GM10266 (cell line): ENCODE measurements around the gene CD14.
"Not testable (repeated sequence)": the region's sequence is repeated elsewhere in the genome, so short reads cannot be mapped to it uniquely, and the experiment has no call there.

Experiments used
- DNase-seq: peaks from one replicate; pipeline ENCODE4 v3.0.0; 2012; ENCODE audit errors: extremely low spot score
- CTCF ChIP-seq: IDR thresholded peaks from 2 replicates; pipeline ENCODE4 v1.5.1; 2012; ENCODE audit warnings: mild to moderate bottlenecking, low read depth; ENCODE audit not compliant: control insufficient read depth, insufficient read depth; ENCODE audit errors: missing control alignments

Gene CD14

GRCh38 chr5:140622301-140622700 lies 10.7 kb downstream of the CD14 start:
- no peak for TF ChIP-seq CTCF
- DNase-seq = no peak

GRCh38 chr5:140611020-140611521 lies 21.9 kb downstream of the CD14 start:
- TF ChIP-seq CTCF = no peak
- no peak for DNase-seq

- no peak for TF ChIP-seq CTCF
- no peak for DNase-seq
These were observed 23.8 kb downstream of the CD14 start for GRCh38 chr5:140609126-140609525.

GRCh38 chr5:140608722-140609121 lies 24.3 kb downstream of the CD14 start:
- TF ChIP-seq CTCF = no peak
- no peak for DNase-seq

GRCh38 chr5:140607031-140607430 lies 25.9 kb downstream of the CD14 start:
- no peak for DNase-seq
- no peak for TF ChIP-seq CTCF

- TF ChIP-seq CTCF = no peak
- DNase-seq = no peak
These were observed 27.1 kb downstream of the CD14 start for GRCh38 chr5:140605879-140606278.

GRCh38 chr5:140603734-140604133 lies 29.2 kb downstream of the CD14 start:
- TF ChIP-seq CTCF = no peak
- no peak for DNase-seq

GRCh38 chr5:140603446-140603698 lies 29.6 kb downstream of the CD14 start:
- not testable (repeated sequence) for DNase-seq
